Fibroblast of peridontal ligament (primary cell): ENCODE measurements around the gene UBE2U.

Source experiments
- DNase-seq: peaks from one replicate; pipeline ENCODE4 v3.0.0-alpha.2; 2010; ENCODE audit errors: extremely low read depth

Gene UBE2U

DNA sequence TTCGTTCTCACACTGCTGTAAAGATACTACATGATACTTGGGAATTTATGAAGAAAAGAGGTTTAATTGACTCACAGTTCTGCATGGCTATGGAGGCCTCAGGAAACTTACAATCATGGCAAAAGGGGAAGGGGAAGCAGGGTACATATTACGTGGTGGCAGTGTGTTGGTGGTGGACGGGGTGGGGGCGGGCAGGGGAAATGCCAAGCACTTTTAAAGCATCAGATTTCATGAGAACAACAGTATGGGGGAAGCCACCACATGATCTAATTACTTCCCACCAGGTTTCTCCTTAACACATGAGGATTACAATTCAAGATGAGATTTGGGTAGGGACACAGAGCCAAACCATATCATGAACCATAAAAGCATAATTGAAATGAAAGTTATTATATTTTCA, 88.5 kb downstream of the UBE2U start:
- DNase-seq, result no peak

DNA sequence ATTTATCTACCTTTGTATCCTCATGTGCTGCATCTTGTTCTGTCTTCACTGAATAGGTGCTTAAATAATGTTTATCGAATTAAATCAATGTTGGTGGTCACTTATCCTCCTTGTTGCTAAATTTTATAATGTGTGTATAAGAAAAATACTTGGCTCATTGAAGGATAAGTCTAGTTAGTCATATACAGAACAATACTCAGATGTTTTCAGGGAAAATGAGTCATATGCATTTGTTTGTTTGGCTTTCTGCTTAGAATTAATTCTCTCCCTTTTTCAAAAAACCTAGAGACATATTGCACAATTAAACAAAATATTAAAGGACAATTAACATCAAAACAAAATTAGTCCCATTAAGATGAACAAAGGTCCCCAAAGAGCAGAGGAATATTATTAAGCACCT, 89.0 kb downstream of the UBE2U start:
- DNase-seq, result no peak

DNA sequence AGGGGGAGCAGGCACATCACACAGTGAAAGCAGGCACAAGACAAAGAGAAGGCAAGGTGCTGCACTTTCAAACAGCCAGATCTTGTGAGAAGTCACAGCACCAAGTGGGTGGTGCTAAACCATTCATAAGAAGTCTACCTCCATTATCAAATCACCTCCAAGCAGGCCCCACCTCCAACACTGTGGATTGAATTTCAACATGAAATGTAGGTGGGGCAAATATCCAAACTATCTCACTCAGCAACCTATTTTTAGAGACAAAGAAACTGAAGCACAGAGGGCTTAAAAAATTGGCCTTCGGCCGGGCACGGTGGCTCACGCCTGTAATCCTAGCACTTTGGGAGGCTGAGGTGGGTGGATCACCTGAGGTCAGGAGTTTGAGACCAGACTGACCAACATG, 90.4 kb downstream of the UBE2U start:
- no peak for DNase-seq

DNA sequence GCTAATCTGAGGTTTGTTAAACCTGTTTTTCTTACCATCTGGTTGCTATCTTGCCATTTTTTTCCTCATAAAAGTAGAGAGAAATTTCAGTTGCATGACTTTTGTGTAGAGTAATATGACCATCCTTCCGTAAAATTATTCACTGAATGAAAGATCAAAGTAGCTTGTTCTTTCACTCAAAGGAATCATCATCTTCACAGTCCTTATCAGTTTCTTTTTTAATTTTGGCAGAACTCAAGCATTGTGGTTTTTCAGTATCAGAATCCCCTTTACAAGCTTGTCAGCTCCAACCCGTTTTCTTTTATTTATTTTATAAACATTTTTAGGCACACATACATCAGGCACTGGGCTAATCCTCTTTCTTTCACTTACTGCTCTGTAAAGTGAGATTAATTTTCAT, 91.7 kb downstream of the UBE2U start:
- no peak for DNase-seq

DNA sequence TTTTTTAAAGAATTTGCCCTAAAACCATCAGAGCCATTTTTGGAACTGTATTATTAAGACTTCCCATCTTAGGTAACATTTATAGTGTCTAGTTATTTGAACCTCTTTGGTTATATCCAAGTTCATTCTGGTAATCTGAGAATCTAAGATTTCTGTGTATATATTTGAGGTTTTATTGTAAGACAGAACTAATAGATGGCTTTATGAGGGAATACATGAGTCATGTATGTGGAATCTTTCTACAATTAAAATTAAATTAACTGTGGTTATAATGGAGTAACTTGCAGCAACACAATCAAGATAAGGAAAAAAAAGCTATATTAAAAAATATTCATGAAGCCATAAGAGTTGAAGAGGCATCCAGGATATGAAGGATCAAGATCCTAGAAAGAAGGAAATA, 92.1 kb downstream of the UBE2U start:
- DNase-seq, result no peak

DNA sequence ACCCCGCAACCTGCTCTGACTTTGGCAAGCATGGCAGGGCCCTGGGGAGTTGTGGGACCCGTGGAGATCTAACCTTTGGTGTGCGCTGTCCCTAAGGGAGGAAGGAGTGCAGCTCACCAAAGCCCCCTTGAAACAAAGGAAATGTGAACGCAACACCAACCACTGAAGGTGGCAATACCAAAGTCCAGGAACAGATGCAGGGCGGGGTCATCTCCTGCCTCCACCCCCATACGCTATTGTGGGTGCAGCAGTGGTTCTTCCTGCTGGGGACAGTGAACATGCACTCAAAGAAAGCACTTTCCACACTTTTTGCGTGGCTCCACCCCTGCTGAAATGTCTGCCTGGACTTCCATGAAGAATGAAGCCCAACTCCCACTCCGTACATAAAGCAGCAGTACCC, 93.0 kb downstream of the UBE2U start:
- DNase-seq, result no peak

DNA sequence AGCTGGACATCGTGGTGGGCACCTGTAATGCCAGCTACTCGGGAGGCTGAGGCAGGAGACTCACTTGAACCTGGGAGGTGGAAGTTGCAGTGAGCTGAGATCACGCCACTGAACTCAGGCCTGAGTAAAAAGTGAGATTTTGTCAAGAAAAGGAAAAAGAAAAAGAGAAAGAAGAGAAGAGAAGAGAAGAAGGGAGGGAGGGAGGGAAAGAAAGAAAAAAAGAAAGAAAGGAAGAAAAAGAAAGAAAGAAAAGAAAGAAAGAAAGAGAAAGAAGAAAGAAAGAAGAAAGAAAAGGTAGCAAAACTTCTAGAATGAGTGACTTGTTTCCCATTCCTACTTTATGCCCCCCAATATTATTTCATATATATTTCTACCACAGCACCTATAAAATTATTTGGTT, 98.8 kb downstream of the UBE2U start:
- no peak for DNase-seq

DNA sequence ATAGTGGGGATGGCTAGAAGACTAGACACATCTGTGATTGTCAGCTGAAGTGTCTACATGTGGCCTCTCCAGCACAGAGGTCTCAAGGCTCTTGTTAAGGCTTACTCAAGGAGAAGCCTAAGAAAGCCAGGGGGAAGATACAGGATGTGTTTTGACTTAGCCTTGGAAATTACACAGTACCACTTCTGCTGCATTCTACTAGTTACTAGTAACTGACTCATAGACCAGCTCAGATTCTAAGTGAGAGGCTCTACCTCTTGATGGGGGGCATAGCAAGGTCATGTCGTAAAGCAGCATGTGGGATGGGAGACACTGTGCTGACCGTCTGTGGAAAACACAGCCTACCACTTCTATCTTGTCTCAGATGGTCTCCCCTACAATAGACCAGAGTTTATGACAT, 99.5 kb downstream of the UBE2U start:
- DNase-seq, result no peak

DNA sequence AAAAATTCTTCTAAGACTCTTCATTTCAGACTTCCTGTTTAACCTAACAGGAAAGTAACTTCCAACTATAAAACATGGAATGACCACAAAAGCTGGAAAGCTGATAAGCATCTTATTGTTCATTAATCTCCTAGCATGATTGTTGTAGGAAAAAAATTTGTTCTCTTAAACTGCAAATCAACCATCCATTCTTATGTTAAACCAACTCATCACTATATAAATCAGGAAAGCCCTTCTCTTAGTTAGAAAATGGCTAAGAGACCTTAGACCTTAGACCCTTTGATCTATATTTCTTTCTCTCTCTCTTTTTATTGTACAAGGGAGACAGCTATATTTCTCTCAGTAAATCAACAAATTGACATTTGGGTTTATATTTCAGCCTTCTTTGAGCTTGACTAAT, 101.4 kb downstream of the UBE2U start:
- no peak for DNase-seq

DNA sequence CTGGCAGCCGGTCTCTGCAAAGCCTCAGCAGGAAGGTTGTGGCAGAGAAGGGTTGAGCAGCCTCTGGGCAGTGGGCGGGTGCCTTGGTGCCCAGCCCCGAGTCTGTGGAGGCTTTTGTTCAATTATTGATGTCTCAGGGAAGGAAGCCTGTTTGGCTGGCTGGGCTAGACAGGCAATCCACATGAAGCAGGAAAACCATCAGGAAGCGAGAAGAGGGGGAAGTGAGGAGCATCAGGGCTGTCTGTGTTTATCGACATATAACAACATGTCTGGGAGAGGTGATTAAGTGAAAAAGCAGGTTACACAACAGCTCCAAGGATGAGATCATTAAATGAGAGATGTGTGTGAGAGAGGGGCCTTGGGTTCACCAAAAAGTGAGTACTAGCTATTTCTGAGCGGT, 105.4 kb downstream of the UBE2U start:
- no peak for DNase-seq

DNA sequence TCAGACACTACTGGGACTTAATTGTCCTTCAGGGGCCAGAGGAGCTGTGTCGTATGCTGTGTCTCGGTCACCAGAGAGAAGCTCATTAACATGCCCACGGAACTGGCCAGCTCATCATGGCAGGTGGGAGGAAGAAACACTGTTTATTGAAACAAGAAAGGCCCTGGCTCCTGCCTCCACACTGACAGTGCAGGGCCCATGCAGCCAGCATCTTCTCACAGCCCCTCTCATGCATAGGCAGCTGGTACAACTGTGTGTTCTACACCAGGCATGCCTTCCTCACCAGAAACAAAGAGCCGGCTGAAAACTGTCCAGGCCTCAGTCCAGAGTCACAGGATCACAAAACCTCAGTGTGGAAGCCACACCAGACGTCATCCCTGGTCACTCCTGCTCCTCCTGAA, 106.0 kb downstream of the UBE2U start:
- DNase-seq, result no peak

DNA sequence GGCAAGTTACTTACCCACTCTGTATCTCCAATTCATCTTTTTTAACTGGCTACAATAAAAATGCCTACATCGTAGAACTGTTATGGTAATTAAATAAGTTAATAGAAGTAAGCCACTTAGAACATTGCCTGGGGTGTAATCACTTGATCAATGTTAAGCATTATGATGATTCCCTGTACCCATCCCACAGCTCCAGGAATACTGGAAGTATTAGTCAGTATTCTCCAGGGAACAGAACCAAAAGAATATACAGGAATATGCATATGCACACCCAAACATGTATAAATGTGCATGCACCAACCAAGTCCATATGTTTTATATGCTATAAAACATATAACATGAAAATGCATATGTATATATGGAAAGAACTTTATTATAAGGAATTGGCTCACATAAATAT, 107.3 kb downstream of the UBE2U start:
- DNase-seq, result no peak

DNA sequence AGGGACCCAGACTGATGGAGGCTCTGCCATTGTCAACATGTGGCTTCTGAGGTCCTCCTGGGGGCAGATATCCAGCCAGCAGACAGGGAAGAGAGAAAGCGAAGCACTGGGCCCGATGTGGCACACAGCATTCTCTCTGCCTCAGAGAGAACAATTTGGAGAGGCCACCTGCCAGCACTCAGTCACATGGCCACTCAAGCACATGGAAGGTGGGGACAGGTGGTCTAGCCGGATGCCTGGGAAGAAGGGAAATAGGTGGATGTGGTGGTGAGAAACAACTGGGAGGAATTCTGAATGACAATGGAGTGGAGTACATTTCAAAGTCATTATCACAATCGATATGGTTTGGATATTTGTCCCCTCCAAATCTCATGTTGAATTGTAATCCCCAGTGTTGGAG, 109.0 kb downstream of the UBE2U start:
- no peak for DNase-seq

DNA sequence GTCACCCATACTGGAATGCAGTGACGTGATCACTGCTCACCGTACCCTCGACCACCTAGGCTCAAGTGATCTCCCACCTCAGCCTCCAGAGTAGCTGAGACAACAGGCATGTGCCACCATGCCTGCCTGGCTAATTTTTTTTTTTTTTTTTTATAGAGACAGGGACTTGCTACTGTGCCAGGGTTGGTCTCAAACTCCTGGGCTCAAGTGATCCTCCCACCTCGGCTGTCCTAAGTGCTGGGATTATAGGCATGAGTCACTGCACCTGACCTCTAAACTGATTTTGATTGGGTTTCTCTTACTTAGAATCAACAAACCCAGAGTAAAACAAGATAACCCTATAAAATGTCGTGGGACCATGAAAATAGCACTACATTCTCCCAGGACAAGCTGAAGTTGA, 112.0 kb downstream of the UBE2U start:
- DNase-seq, result no peak
